ENCODE results near the gene HOXB3.

The HOXB3 gene

DNA sequence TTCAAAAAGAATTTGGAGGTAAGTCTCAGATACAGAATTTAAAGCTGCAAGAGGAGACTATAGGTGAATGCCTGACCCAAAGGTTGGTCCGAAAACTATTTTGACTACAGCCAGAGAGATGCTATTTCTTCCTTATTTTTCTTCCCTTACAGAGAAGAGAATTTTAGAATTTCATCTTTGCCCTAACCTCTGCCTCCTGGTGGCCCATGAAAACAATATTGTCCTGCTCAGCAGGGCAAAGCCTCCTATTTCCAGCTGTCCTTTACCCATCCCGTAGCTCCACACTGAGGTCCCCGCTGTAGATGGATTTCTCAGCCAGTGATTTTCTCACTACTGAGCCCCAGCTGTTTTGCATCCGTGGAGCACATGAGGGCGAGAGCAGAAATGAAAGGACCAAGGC, 83.8 kb downstream of the HOXB3 start:
- DNase-seq (ENCODE audit: low read depth in 4 of 4, low spot score in 1 of 4): no peak

DNA sequence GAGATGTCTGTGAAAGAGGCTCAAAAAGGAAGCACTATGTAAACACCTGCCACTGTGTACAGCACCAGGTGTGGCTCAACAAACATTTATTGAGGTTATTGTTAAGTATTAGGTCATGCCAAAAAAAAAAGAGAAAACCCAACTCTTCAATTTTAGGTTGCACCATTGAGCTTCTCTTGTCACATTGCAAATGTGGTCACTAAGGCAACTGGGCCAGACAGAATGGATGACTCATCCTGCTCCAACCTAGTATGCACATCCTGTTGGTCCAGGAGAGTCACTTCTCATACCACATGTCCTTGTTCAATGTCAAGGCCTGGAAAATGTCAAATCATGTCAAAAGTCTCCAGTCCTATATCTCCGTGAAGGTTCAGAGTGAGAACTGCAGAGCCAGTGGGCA, 84.3 kb downstream of the HOXB3 start:
- DNase-seq (ENCODE audit: low read depth in 4 of 4, low spot score in 1 of 4): no peak

DNA sequence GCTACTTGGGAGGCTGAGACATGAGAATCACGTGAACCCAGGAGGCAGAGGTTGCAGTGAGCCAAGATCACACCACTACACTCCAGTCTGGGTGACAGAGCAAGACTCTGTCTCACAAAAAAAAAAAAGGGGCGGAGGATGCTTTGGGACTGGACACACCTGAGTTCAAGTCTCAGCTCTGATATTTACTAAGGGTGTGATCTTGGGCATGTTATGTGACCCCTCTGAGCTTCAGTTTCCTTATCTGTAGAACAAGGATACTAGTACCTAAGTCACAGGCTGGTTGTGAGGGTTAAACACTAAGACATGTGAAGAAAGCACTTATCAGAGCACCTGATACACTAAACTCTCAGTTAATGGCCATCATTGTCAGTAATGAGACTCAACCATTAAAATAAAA, 85.1 kb downstream of the HOXB3 start:
- DNase-seq (ENCODE audit: low read depth in 4 of 4, low spot score in 1 of 4): no peak

DNA sequence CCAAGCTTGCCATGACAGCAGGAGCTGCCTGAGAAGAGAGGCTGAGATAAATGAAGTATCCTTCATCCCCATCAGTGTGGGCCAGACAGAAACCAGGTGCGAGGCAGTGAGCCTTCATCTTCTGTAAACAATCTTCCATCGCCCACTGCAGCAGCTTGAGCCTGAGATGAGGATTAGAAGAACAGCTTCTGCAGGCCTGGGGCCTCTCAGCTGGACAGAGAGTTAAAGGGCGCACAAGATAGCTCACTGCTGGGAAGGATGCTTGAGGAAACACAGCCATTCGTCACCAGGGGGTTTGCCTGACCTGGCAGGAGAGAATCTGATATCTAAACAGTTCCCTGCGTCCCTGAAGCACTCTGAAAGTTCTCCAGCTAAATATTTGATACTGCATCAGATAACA, 86.3 kb downstream of the HOXB3 start:
- DNase-seq (ENCODE audit: low read depth in 4 of 4, low spot score in 1 of 4): no peak

DNA sequence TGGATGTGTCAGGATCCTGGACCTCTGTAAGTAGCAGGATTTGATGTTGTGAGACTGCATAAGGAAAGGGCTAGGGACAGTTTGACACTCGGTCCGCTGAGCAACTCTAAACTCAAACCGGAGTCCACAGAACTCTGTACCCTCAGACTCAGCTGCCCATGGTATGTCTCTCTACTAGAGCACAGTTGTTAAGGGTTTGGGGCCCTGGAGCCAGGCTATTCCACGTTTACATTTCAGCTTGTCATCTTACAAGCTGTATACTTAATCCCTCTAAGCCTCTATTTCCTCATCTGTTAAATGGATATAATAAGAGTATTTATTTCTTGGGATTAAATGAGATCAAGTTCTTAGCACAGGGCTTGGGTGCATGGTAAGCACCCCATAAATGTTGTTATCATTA, 87.1 kb downstream of the HOXB3 start:
- DNase-seq (ENCODE audit: low read depth in 4 of 4, low spot score in 1 of 4): no peak

DNA sequence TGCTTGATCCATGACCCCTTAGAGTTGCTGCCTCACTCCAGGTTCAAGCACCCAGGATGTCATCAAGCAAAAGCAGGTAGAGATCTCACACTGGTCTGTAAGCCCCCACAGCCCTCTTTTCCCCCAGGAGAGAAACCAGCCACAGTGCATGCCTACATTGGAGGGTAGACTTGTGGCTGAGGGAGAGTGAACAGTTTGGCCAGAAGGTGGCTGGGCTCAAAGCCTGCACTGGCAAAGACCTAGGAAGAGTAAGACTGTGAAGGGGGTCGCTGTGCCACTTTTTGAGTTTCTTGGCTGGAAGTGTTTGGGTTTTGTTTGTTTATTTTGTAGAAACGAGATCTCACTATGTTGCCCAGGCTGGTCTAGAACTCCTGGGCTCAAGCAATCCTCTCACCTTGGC, 87.7 kb downstream of the HOXB3 start:
- DNase-seq (ENCODE audit: low read depth in 4 of 4, low spot score in 1 of 4): no peak

DNA sequence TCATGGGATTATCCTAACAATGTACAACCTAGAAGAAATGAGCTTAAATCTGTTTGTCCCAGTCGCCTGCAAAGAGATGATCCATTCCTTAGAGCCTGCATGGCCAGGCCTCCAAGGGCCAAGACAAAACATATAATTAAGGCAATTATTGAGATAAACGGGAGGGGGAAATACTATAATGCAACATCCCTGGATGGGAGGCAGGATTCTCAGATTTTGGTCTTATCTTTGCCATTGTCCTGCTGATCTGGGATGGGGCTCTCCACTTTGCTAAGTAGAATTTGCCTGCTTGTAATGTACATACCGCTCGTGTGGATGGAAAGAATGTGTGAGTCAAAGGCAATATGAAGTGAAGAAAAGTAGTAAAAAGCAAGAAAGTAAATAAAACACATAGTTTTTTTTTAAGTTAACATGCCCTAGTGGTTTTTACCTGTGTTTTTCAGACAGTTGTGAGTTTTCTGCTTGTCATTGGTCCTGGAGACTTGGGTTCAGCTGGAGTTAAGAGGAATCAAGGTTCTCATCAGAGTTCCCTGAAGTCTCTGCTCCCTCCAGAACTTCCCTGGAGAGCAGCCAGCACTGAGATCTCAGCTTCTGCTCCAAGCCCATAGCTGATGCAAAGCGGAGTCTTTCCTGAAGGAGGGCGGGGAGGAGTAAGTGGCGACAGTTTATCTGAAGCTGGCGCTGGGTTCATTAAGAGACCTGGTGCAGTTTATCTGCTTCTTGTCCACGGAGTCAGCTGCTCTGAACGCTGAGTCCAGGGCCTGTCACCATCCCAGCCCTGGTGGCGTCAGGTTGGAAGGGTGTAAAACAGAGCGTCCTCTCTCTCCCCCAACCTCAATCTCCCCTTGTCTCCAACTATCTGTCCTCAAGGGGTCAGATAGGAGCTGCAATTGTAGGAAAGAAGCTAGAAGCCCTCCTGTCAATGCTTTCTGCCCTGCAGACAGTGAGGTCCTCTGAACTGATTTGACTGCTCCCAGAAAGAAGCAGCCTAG, 89.3 kb downstream of the HOXB3 start:
- DNase-seq (ENCODE audit: low read depth in 4 of 4, low spot score in 1 of 4): no peak

DNA sequence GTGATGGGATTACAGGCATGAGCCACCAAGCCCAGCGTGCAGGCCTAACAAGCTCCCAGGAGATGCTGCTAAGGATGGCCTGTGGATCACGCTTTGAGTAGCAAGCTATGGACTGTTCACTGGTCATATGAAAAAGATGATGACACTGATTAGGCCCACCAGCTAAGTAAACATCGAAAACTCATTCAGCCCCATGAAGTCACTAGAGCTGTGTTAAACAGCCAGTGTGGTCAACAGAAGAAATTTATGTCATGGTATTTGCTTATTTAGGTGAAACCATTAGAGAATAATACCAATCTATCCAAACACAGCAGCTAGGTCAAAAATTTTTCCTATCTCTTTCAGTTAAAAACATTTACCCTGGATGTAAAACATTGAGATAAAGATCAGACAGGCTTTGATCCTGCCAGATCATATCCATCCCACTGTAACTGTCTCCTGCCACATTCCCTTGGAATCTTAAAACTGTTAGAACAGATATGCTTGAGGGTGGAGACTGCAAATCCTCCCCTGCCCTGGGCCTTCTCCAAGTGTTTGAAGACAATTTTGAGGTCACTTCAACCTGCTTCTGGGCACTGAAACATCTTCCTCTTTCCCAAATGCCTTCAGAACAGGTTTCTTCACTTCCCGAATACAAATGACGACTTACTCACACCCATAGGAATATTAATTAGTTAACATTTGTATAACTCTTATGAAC, 90.2 kb downstream of the HOXB3 start:
- no peak for DNase-seq (ENCODE audit: low read depth in 4 of 4, low spot score in 1 of 4)

DNA sequence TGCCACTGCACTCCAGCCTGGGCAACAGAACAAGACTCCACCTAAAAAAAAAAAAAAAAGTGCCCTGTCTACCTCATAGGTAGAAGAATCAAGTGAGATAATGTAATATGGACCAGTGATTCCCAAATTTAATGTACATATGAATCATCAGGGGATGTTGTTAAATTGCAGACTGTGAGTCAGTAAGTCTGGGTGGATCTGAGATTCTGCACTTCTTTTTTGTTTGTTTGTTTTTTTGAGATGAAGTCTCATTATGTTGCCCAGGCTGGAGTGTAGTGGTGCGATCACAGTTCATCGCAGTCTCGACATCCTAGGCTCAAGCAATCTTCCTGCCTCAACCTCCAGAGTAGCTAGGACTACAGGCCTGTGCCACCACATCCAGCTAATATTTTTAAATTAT, 90.8 kb downstream of the HOXB3 start:
- DNase-seq (ENCODE audit: low read depth in 4 of 4, low spot score in 1 of 4): no peak
